GM19240 (cell line): ENCODE data around the gene ADAM8.
A peak's percentile ranks its signal among the peaks of the same experiment; 100 is the strongest.
"Not testable (repeated sequence)": the region's sequence is repeated elsewhere in the genome, so short reads cannot be mapped to it uniquely, and the experiment has no call there.

Experiments
- DNase-seq: peaks from one replicate; pipeline ENCODE4 v3.0.0; 2011; ENCODE audit warnings: low spot score; ENCODE audit not compliant: insufficient read length

Gene ADAM8

GRCh38 chr10:133268532-133268931, 8.1 kb downstream of the ADAM8 start:
- no peak for DNase-seq

GRCh38 chr10:133267829-133268228, 8.8 kb downstream of the ADAM8 start:
- DNase-seq: no peak

DNA sequence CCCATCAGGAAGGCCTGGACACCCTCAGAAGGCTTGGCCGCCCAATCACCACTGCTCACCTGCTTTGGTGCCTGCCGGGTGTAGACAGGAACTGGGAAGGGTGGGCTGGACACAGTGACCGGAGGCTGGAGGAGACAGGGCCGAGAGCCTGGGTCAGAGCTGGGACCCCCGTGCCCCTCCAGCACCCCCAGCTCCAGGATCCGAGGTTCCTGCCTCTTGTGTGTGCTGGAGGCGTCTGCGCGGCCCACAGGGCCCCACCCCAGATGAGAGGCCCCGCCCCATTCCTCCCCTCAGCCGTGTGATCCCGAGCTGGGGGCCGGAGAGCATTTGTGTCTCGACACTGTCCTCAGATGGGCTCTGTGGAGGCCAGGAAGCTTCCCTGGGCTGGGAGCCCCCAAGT, 9.4 kb downstream of the ADAM8 start:
- no peak for DNase-seq

- DNase-seq: no peak
These were observed 10.4 kb downstream of the ADAM8 start for GRCh38 chr10:133266056-133266795.

- DNase-seq: not testable (repeated sequence)
These were observed 11.6 kb downstream of the ADAM8 start for GRCh38 chr10:133265052-133265451.

GRCh38 chr10:133264461-133264860, 12.2 kb downstream of the ADAM8 start:
- no peak for DNase-seq

- DNase-seq: no peak
These were observed 13.0 kb downstream of the ADAM8 start for GRCh38 chr10:133263674-133264073.

- no peak for DNase-seq
These were observed 14.0 kb downstream of the ADAM8 start for GRCh38 chr10:133262696-133263095.

DNA sequence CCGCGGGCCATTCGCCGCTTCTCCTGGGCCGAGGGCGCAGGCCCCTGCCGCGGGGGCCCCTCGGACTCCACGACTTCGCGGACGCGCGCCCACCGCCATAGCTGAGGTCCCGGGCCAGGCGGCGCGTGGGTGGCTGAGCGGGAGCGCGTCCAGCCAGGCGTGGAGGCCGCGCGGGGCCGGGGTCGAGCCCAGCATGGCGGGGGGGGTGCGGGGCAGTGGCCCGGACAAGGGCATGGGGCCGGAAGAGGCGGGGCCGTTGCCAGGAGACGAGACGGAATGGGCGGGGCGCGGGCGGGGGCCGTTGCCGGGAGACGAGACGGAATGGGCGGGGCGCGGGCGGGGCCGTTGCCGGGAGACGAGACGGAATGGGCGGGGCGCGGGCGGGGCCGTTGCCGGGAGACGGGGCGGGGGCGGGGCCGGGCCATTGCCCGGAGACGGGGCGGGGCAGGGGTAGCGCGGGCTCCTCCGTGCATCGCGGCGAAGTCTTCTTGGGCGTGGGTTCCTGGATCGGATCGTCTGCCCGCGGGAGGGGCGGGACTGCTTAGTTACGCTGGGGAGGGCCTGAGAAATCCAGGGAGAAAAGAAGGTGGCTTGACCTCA, 14.8 kb downstream of the ADAM8 start:
- DNase-seq: peak; percentile 90

GRCh38 chr10:133260895-133261725, 15.6 kb downstream of the ADAM8 start:
- DNase-seq: peak; percentile 73

DNA sequence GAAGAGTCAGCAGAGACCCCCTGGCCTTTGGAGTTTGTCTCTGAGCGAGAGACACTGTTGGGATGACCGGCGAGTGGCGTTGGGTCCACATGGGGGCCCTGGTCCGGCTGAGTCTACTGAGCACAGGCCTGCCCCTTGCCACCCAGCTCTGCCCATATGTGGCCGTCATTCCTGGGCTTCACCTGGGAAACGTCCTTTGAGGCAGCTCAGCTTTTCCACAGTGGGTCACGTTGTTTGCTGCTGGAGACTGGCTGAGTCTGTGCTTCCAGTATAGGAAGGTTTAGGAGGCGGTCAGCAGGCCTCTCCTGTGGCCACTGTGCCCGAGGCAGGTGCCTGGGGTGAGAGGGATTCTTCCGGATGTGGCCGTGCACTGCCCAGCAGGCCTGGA, 17.1 kb downstream of the ADAM8 start:
- DNase-seq: no peak

GRCh38 chr10:133258818-133259601, 17.7 kb downstream of the ADAM8 start:
- DNase-seq: no peak

- DNase-seq: no peak
These were observed 18.4 kb downstream of the ADAM8 start for GRCh38 chr10:133258066-133258817.

- no peak for DNase-seq
These were observed 19.1 kb downstream of the ADAM8 start for GRCh38 chr10:133257489-133258065.

DNA sequence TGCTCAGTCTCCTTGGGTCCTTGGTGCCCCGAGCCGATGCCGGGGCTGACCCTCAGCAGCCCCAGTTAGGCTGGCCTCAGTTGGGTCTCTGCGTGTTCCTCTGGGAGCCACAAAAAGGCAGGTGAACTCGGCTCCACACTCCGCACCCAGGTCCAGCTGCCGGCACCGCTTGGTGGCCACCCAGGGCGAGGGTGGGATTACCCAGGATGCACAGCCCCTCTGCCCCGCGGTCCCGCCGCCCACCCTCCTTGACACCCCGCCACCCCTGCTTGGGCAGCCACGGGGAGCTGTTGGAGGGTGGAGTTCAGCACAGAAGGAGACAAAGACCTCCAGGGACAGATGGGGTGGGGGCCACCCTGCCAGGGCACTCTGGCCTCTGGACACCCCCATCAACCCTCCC, 21.3 kb downstream of the ADAM8 start:
- DNase-seq: no peak

DNA sequence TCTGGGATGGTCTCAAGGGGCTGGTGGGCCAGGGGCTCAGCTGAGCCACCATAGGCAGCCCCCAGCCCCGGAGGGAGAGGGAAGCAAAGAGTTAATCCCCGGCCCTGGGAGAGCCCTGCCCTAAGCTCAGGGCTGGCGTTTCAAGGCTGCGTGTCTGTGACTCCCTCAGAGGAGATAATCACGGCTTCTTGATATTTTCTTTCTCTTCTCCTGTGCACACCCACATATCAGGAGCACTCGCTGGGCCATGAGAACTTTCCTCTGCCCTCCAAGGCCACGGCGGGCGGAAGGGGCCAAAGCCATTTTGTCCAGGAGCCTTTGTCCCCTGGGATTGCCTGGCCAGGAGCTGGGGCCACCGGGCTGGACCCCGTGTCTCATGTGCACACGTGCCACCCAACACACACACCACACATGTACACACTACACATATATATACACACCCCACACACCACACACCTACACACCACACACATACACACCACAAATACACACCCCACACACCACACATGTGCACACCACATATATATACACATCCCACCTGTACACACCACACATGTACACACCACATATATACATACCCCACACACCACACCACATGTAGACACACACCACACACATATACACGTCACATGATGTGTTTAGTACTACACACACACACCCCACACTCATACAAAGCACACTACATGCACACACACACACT, 22.1 kb downstream of the ADAM8 start:
- DNase-seq: no peak

DNA sequence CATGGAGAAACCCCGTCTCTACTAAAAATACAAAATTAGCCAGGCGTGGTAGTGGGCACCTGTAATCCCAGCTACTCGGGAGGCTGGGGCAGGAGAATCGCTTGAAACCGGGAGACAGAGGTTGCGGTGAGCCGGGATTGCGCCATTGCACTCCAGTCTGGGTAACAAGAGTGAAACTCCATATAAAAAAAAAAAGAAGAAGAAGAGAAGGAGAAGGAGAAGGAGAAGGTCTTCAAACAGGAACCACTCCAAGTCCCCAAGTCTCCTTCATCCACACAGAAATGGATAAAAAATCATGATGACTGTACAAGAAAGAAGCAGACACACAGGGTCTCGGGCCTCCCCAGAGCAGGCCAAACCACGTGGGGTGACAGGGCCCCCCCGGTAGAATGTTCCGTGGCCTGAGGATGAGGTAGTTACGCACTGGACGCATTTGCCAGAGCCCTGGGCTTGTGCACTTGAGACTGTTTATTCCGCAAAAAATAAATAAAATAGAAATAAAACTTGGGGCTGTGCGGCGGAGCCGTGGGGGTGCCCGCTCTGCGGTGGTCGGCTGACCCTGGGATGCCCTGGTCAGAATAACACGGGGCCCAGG, 23.2 kb downstream of the ADAM8 start:
- no peak for DNase-seq

GRCh38 chr10:133252223-133252552, 24.5 kb downstream of the ADAM8 start:
- no peak for DNase-seq

DNA sequence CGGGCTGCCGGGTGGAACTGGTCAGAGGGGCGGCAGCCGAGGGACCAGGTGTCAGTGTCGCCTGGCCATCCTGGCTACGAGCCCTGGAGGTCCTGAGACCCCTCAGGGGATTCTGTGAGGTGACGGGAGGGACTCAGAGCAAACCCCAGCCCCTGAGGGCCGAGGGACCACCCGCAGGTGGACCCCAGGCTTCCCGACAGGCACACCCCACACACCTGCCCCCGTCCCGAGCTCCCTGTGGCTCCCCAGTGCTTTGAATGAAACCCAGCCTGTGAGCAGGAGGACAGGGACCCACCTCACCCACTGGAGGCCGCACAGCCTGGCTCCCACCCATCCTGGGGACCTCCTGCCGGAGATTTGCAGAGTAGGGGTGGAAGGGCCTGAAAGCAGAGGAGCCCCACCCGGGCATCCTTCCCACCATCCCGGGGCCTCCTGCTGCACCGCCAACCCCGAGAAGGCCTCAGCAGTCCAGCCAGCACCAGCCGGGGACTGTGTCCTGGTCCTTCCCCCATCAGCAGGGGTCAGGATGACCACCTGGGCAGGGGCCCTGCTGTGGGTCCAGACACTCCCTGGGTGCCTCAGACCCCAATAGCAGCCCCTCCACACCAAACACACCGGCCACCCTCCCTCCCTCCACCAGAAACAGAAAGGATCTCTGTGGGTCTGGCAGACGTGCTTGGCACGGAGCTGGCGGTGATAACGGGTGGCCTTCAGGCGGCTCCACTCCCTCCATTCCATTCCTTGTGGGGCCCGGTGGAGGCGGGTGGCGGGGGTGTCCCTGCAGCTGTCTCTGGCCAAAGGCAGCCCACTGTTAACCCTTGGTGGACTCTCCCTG, 25.1 kb downstream of the ADAM8 start:
- DNase-seq: no peak
